HCT116 (cell line): ENCODE results near the gene REPS2. TPM values are rescaled to one million over a fixed set of nuclear protein-coding genes. Genes with fewer than 3 reads are reported as not detected.
"Not testable (repeated sequence)": the region's sequence is repeated elsewhere in the genome, so short reads cannot be mapped to it uniquely, and the experiment has no call there.

Experiments used
- ATAC-seq: fragments of 200-7000 bp; cut with Tn5 transposase; 2 replicates; pipeline ENCODE4 v1.9.1; 2020; ENCODE audit warnings: mild to moderate bottlenecking, moderate library complexity
- BruUV-seq: library from RNA; stranded (reverse); fragments of 400-500 nt; replicated peaks from 2 replicates; lab custom pipeline; 2021; lab: Mats Ljungman, UMichigan
- CTCF ChIA-PET: fragments of 300-600 bp; sonication (Branson Sonifier 250); formaldehyde crosslinking; loops from one replicate; lab custom pipeline; 2021; ENCODE audit warnings: antibody characterized with exemption; lab: Charles Lee
- POLR2A ChIA-PET: fragments of 300-600, 350-600 bp; sonication (Branson Sonifier 250); formaldehyde crosslinking; loops from one replicate; lab custom pipeline; 2021; ENCODE audit warnings: antibody characterized with exemption; lab: Charles Lee
- RAD21 ChIA-PET, 2 experiments: fragments of 300-600 bp; sonication (Branson Sonifier 250); formaldehyde crosslinking; loops; one replicate each; lab custom pipeline; 2023; ENCODE audit warnings: low total read pairs in 2 of 2; ENCODE audit not compliant: uncharacterized antibody in 2 of 2, unreplicated experiment in 2 of 2, low non-redundant PET in 1 of 2; lab: Charles Lee
- DNase-seq: peaks from one replicate; pipeline ENCODE4 v3.0.0-alpha.2; 2010; ENCODE audit warnings: low read depth, low spot score
- H2AFZ ChIP-seq: fragments of 200-600 bp; shearing (Covaris generic), sonication (generic); 2 replicates; pipeline ENCODE4 v1.6.1; 2017; ENCODE audit warnings: low read depth, mixed run types, mixed read lengths, antibody characterized with exemption, low read length; ENCODE audit not compliant: poor library complexity, severe bottlenecking
- H3K27ac ChIP-seq: 2 replicates; pipeline ENCODE4 v1.5.1; 2012; ENCODE audit warnings: low read depth, low read length
- H3K27me3 ChIP-seq: fragments of 200-600 bp; sonication (generic); 2 replicates; pipeline ENCODE4 v1.6.1; 2016; ENCODE audit warnings: mixed run types, low read length, mixed read lengths; ENCODE audit not compliant: insufficient read depth
- H3K36me3 ChIP-seq, 2 experiments: fragments of 200-500 bp in 1 of 2; fragments of 200-600 bp in 1 of 2; sonication (Bioruptor generic) in 1 of 2; sonication (generic) in 1 of 2; 2 replicates each; pipeline versions ENCODE4 v1.5.1 to v1.6.1; 2014 to 2016; ENCODE audit warnings: low read length in 2 of 2, inconsistent platforms in 1 of 2, mixed read lengths in 1 of 2, mixed run types in 1 of 2; ENCODE audit not compliant: insufficient read depth in 2 of 2, control insufficient read depth in 1 of 2
- H3K4me1 ChIP-seq, 2 experiments: fragments of 200-600 bp in 1 of 2; sonication (generic) in 1 of 2; 2 replicates each; pipeline versions ENCODE4 v1.5.1 to v1.6.1; 2012 to 2017; ENCODE audit warnings: low read length in 2 of 2, inconsistent platforms in 1 of 2, mild to moderate bottlenecking in 1 of 2, mixed read lengths in 1 of 2, mixed run types in 1 of 2, moderate library complexity in 1 of 2; ENCODE audit not compliant: insufficient read depth in 2 of 2, control insufficient read depth in 1 of 2
- H3K4me2 ChIP-seq: fragments of 200-600 bp; sonication (generic); 2 replicates; pipeline ENCODE4 v1.6.1; 2017; ENCODE audit warnings: mixed run types, low read length, mixed read lengths
- H3K4me3 ChIP-seq, 2 experiments: fragments of 200-600 bp in 1 of 2; sonication (generic) in 1 of 2; replicated peaks in 1 of 2; 2 replicates each; pipeline ENCODE4 v1.5.1; 2011 to 2016; ENCODE audit warnings: low read length in 2 of 2, control low read depth in 1 of 2, low read depth in 1 of 2, mild to moderate bottlenecking in 1 of 2, mixed read lengths in 1 of 2, mixed run types in 1 of 2
- H3K79me2 ChIP-seq: fragments of 200-600 bp; sonication (generic); 2 replicates; pipeline ENCODE4 v1.6.1; 2017; ENCODE audit warnings: mild to moderate bottlenecking, mixed run types, low read length, moderate library complexity, mixed read lengths; ENCODE audit not compliant: insufficient read depth
- H3K9ac ChIP-seq: fragments of 200-600 bp; sonication (generic); 2 replicates; pipeline ENCODE4 v1.6.1; 2016; ENCODE audit warnings: low read length, mixed read lengths
- H3K9me2 ChIP-seq: fragments of 200-600 bp; sonication (generic), shearing (Covaris generic); 2 replicates; pipeline ENCODE4 v1.6.1; 2017; ENCODE audit warnings: mixed run types, mild to moderate bottlenecking, moderate library complexity; ENCODE audit not compliant: insufficient read depth
- H3K9me3 ChIP-seq, 2 experiments: fragments of 200-500 bp in 1 of 2; fragments of 200-600 bp in 1 of 2; sonication (Bioruptor generic) in 1 of 2; sonication (generic) in 1 of 2; 2 replicates each; pipeline ENCODE4 v1.6.1; 2014 to 2017; ENCODE audit warnings: low read length in 2 of 2, mixed read lengths in 2 of 2, inconsistent platforms in 1 of 2, low read depth in 1 of 2, mild to moderate bottlenecking in 1 of 2, mixed run types in 1 of 2, moderate library complexity in 1 of 2; ENCODE audit not compliant: control insufficient read depth in 1 of 2, insufficient read depth in 1 of 2
- H4K20me1 ChIP-seq: fragments of 200-600 bp; sonication (generic), shearing (Covaris generic); 2 replicates; pipeline ENCODE4 v1.6.1; 2017; ENCODE audit warnings: mixed run types, mild to moderate bottlenecking, moderate library complexity; ENCODE audit not compliant: insufficient read depth
- ATF3 ChIP-seq: IDR thresholded peaks from 2 replicates; pipeline ENCODE4 v1.6.1; 2012
- CBX3 ChIP-seq: IDR thresholded peaks from 2 replicates; pipeline ENCODE4 v1.6.1; 2012; ENCODE audit warnings: low read depth
- CTCF ChIP-seq, 3 experiments: fragments of 200-600 bp in 1 of 3; sonication (generic) in 1 of 3; IDR thresholded peaks in 2 of 3; conservative IDR thresholded peaks in 1 of 3; 2 replicates each; pipeline ENCODE4 v1.5.1; 2012 to 2017; ENCODE audit warnings: low read depth in 2 of 3, low read length in 2 of 3, antibody characterized with exemption in 1 of 3, borderline replicate concordance in 1 of 3, control low read depth in 1 of 3, mild to moderate bottlenecking in 1 of 3, mixed read lengths in 1 of 3, mixed run types in 1 of 3, moderate library complexity in 1 of 3; ENCODE audit not compliant: insufficient read depth in 1 of 3
- EGR1 ChIP-seq: IDR thresholded peaks from 2 replicates; pipeline ENCODE4 v1.6.1; 2012; ENCODE audit warnings: low read depth
- ELF1 ChIP-seq: IDR thresholded peaks from 2 replicates; pipeline ENCODE4 v1.6.1; 2012; ENCODE audit warnings: low read depth, borderline replicate concordance
- EZH2phosphoT487 ChIP-seq: fragments of 200-600 bp; IDR thresholded peaks from 2 replicates; pipeline ENCODE4 v1.6.1; 2018; ENCODE audit warnings: antibody characterized with exemption, borderline replicate concordance
- JUND ChIP-seq: IDR thresholded peaks from 2 replicates; pipeline ENCODE4 v1.6.1; 2012
- POLR2AphosphoS5 ChIP-seq: IDR thresholded peaks from 2 replicates; pipeline ENCODE4 v1.6.1; 2011; ENCODE audit warnings: mild to moderate bottlenecking, low read depth, low read length, moderate library complexity
- RAD21 ChIP-seq: IDR thresholded peaks from 2 replicates; pipeline ENCODE4 v1.6.1; 2012; ENCODE audit warnings: low read depth, mild to moderate bottlenecking
- REST ChIP-seq: IDR thresholded peaks from 2 replicates; pipeline ENCODE4 v1.6.1; 2012; ENCODE audit warnings: low read depth
- SIN3A ChIP-seq: IDR thresholded peaks from 2 replicates; pipeline ENCODE4 v1.6.1; 2012; ENCODE audit warnings: low read depth
- SP1 ChIP-seq: IDR thresholded peaks from 2 replicates; pipeline ENCODE4 v1.6.1; 2012; ENCODE audit warnings: low read depth
- ZFX ChIP-seq: fragments of 450-650 bp; IDR thresholded peaks from 2 replicates; pipeline ENCODE4 v1.6.1; 2017
- ZNF274 ChIP-seq: fragments of 200-500 bp; sonication (Bioruptor generic); IDR thresholded peaks from 2 replicates; pipeline ENCODE4 v1.6.1; 2014; ENCODE audit warnings: mild to moderate bottlenecking, low read depth, low read length, inconsistent platforms
- intact Hi-C: fragments of 100-400 bp; cut with micrococcal nuclease; formaldehyde crosslinking; loops from 2 replicates; pipeline ENCODE4 v1.10.0; 2022
- total RNA-seq: library from RNA; stranded (reverse); gene quantifications from one replicate; pipeline ENCODE4 v1.2.1, GENCODE V29; 2021; ENCODE audit not compliant: unreplicated experiment

Gene REPS2
- total RNA-seq, 1 experiment from 2014 or later = 4.5 TPM

GRCh38 chrX:16963216-16963615 lies 16.8 kb downstream of the REPS2 start:
- no peaks in the 10 kb centered on the region for H3K79me2 ChIP-seq
- no peaks in the 10 kb centered on the region for H3K9me3 ChIP-seq
- H3K36me3 ChIP-seq = no peaks in the 10 kb centered on the region
- H3K27me3 ChIP-seq = no peaks in the 10 kb centered on the region
- H3K4me2 ChIP-seq = no peak overlapping the region
- H4K20me1 ChIP-seq = no peaks in the 10 kb centered on the region
- no peak overlapping the region for H3K4me3 ChIP-seq
- DNase-seq = no peak
- H3K9me2 ChIP-seq = no peaks in the 10 kb centered on the region
- H3K9ac ChIP-seq = no peak overlapping the region
- CTCF ChIA-PET = no interaction called here
- no peak for ATAC-seq
- no peak overlapping the region for H2AFZ ChIP-seq
- intact Hi-C loops = no loop called here
- no TSS peak for BruUV-seq
- RAD21 ChIA-PET = no interaction called here
- no peak for TF ChIP-seq POLR2AphosphoS5
- no peak for TF ChIP-seq ATF3
- no peak for TF ChIP-seq CBX3
- no peak for TF ChIP-seq EGR1
- TF ChIP-seq SP1 = no peak
- TF ChIP-seq SIN3A = no peak
- no peak for TF ChIP-seq EZH2phosphoT487
- no peak for TF ChIP-seq CTCF (IDR thresholded peaks at IDR 0.05 in 2 of 3, conservative IDR thresholded peaks at IDR 0.05 in 1 of 3; ENCODE audit: borderline replicate concordance in 1 of 3, insufficient read depth in 1 of 3, low read depth in 2 of 3, low read length in 2 of 3)
- no peak for TF ChIP-seq JUND
- no peak for TF ChIP-seq RAD21
- TF ChIP-seq ZNF274 = no peak
- TF ChIP-seq ELF1 = no peak
- TF ChIP-seq REST = no peak
- no peak for TF ChIP-seq ZFX
- TF ChIP-seq, all 23 proteins: peak for 0
- Histone ChIP-seq H3K4me1 (no peaks in the 10 kb centered on the region), H3K27ac (no peak overlapping the region)
- POLR2A ChIA-PET = no interaction called here

- RAD21 ChIA-PET, POLR2A ChIA-PET: not testable (repeated sequence)
Measured at GRCh38 chrX:16964976-16965375, 18.5 kb downstream of the REPS2 start.

More at GRCh38 chrX:16964976-16965375, 18.5 kb downstream of the REPS2 start:
- H3K4me1 ChIP-seq, intact Hi-C loops, H3K9me3 ChIP-seq, ATAC-seq, H3K9me2 ChIP-seq, H2AFZ ChIP-seq, CTCF ChIA-PET, BruUV-seq, H3K4me2 ChIP-seq, H3K9ac ChIP-seq, H3K27me3 ChIP-seq, DNase-seq, H3K79me2 ChIP-seq, H4K20me1 ChIP-seq, H3K4me3 ChIP-seq, H3K27ac ChIP-seq, H3K36me3 ChIP-seq: not testable (repeated sequence)
